Stimulated activated CD8-positive, alpha-beta memory T cell treated with anti-CD3 and anti-CD28 coated beads, Interleukin-12 subunit alpha, Interleukin-12 subunit beta, amount 100 ng/mL, for 24 hours (primary cell): ENCODE measurements around the gene NKPD1.
A peak's percentile ranks its signal among the peaks of the same experiment; 100 is the strongest.

Source experiments
- DNase-seq: peaks from one replicate; pipeline ENCODE4 v3.0.0-alpha.2; 2020; ENCODE audit errors: extremely low read depth

The NKPD1 gene, protein sequence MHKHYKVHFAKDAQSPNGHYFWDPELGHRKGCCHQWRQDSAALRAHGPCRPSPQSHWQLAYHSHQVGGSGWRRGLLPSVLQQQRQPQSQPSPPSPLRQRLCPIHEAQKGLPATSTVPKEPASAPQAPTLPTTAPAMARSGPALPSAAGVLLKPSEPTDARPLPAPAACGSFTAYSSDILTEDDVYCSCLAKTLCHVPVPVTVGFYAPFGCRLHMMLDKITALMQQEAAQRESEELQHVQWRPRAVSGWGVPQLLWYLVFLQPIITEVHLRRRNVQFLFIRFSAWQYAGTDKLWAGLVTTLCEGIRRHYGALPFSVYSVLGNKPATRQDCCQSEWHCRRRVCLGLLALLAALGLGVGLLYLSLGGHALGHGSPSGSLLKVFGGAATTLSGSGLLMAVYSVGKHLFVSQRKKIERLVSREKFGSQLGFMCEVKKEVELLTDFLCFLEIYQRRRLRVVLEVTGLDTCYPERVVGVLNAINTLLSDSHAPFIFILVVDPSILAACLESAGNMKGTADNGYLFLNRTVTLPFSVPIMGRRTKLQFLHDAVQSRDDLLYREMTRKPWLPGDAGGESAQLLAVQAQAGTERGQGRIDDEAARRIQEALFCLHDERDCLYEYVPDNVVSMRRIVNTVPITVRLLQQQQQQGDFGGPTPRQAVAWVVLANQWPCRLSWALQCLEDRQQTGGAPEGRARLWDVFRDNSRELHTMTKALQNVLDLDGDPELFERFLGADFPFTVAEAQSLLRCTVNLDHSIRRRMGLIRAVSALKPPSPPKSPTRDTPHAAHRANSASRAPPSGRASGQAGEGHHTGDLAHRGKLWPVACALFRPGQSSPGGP

DNA sequence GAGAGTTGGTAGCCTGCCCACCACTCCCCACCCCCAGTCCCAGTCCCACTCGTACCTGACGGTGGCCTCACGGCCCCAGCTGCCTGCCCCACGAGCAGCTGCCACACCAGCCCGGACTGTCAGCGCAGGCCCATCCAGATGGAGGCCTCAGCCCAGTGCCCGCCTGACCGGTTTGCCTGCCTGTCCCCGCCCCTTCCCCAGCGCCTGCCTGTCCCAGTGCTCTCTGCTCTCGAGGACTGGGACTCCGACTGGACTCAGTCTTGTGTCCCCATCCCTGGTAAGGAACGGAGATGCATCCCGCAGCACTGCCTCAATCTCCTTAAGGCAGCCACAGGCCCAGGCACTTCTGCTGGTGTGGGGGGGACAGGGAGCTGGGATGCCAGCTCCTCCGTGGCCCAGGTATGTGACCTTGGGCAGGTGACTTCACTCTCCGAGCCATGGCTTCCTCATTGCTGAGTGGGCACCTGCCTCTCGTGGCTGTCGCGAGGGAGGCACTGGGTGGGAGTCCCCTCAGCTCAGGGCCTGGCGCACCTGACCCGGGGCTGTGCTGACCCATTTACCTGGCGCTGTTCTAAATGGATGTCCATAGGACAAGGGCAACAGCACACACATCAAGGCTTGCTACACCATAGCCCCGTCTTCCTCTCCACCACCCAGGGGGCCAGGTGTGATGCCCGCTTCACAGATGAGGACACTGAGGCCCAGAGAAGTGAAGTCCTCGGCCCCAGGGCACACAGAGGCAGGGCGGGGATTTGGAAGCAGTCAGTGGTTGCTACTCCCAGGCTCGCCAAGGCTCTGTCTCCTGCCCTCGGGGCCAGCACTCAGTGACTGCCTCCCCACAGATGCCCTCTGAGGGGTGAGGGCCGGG lies at the start of gene NKPD1:
TSS of gene NKPD1 (minus strand) at position 113 of the 868 bp plus-strand sequence. CDS start 832 bp downstream, outside the sequence.
- DNase-seq = no peak

DNA sequence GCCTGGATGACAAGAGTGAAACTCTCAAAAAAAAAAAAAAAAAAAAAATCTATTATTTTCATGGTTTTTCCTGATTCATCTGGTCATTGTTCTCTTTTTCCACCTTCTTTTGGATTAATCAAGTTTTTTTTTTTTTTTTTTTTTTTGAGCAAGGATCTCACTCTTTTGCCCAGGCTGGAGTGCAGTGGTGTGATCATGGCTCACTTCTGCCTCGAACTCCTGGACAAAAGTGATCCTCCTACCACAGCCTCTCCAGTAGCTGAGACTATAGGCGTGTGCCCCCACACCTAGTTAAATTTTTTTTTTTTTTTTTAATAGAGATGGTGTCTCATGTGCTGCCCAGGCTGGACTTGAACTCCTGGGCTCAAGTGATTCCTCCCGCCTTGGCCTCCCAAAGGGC lies 45.5 kb upstream of the NKPD1 start:
- no peak for DNase-seq

DNA sequence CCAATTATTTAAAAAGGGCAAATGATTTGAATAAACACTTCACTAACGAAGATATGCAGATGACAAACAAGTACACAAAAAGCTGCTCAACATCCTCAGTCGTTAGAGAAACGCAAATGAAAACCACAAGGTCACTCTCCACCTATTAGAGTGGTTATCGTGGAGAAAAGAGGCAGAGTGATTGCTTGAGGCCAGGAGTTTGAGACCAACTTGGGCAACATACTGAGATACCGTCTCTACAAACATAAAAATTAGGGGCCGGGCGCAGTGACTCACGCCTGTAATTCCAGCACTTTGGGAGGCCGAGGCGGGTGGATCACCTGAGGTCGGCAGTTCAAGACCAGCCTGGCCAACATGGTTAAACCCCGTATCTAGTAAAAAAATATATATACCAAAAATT lies 45.0 kb upstream of the NKPD1 start:
- DNase-seq = no peak

DNA sequence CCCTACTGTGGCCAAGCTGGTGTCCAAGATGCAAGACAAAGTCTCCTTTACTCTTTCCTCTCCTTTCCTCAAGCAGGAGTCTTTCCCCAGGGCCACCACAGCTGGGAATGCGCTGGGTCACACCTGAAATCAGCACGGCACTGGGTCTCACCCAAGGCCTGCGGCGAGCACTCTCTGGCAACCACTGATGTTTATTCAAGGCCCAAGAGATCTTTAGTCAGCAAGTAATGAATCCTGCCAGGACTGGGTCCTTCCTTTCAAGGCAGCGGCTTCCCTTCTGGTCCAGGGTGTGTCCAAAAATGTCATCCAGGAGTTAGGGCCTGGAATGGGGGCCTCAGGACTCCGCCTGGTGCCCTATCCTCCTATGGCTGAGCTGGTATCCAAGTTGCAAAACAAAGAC lies 41.9 kb upstream of the NKPD1 start:
- DNase-seq = no peak

DNA sequence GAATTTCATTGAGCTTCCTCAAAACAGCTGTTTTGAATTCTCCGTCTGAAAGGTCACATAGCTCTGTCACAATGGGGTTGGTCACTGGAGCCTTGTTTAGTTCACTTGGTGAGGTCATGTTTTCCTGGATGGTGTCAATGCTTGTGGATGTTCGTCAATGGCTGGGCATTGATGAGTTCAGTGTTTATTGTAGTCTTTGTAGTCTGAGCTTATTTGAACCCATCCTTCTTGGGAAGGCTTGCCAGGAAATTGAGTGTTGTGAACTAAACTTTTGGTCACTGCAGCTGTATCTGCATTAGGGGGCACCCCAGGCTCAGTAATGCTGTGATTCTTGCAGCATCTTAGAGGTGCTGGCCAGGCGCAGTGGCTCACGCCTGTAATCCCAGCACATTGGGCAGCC lies 39.8 kb upstream of the NKPD1 start:
- DNase-seq = no peak

DNA sequence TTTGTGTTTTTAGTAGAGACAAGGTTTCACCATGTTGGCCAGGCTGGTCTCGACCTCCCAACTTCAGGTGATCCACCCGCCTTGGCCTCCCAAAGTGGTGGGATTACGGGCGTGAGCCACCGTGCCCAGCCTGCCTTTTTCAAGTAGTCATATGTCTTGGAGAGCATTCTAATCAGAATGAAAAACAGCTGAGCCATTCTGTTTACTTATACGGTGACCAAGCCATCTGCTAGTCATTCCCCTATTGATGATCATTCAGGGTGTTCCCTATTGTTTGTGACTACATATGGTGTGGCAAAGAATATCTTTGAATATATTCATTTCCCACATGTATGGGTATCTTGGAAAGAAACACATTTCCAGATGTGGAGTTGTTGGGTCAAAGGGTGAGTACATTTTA lies 35.0 kb upstream of the NKPD1 start:
- no peak for DNase-seq

DNA sequence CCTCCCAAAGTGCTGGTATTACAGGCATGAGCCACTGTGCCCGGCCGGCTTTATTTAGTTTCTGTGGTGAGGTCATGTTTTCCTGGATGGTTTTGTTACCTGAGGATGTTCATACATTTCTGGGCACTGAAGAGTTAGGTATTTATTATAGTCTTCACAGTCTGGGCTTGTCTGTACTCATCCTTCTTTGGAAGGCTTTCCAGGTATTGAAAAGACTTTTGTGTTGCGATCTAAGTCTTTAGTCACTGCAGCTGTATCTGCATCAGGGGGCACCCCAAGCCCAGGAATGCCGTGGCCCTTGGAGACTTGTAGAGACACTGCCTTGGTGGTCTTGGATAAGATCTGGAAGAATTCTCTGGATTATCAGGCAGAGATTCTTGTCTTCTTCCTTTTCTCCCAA lies 30.6 kb upstream of the NKPD1 start:
- no peak for DNase-seq

DNA sequence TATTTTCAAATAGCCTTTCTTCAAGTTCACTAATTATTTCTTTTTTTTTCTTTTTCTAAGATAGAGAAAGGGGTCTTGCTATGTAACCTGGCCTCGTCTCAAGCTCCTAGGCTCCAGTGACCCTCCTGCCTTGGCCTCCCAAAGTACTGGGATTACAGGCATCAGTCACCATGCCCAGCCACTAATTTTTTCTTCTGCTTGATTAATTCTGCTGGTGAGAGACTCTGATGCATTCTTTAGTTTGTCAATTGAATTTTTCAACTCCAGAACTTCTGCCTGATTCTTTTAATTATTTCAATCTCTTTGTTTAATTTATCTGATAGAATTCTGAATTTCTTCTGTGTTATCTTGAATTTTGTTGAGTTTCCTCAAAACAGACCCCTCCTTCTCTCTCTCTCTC lies 29.2 kb upstream of the NKPD1 start:
- DNase-seq = no peak

DNA sequence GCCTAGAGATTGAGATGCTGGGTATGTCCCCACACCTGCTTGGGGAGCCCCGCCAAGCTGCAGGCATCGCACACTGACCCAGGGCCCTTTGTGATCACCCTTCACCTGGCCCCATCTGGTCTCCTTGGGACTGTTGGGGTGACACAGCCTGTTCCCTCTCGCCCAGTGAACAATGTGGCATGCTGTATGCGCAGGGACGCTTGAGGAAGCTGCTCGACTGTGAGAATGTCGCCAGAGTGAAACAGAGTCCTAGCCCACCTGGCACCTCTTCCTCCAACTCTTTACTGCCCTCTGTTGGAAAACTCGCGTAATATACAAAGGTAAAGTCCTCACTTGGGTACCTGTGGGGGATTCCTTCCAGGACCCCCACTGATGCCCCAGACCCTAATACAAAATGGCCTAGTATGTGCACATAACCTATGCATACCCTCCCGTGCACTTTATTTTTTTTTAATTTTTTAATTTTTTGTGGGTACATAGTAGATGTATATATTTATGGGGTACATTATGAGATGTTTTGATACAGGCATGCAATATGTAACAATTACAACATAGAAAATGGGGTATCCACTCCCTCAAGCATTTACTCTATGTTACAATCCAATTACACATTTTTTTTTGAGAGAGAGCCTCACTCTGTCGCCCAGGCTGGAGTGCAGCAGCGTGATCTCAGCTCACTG lies 26.8 kb upstream of the NKPD1 start:
- DNase-seq = no peak

DNA sequence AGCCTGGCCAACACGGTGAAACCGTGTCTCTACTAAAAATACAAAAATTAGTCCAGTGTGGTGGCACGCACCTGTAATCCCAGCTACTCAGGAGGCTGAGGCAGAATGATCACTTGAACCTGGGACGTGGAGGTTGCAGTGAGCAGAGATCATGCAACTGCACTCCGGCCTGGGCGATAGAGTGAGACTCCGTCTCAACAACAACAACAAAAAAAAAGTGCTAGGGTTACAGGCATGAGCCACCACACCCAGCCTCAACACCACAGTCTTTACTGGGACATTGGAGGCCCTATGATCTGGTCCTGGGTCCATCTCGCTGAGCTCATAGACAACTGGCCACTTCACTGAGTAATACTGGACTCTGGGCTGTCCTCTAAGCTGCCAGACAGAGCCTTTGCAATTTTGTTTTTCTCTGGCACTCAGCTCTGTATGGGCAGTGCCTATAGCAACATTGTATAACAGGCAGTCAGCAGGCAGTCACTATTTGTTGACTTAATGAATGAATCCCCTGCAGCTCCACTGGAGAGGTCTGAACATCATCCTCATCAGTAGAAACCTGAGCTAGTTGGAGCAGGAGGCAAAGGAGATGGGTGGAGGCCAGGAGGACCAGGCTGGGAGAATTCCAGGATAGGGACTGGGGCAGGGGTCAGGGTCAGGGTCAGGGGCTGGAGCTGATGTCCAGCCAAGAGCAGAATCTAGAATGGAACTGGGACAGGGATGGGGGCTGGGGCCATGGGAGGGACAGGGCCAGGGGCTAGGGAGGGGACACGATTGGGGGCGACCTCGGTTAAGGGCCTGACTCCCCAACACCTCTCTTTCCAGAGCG lies 25.9 kb upstream of the NKPD1 start:
- DNase-seq = no peak

DNA sequence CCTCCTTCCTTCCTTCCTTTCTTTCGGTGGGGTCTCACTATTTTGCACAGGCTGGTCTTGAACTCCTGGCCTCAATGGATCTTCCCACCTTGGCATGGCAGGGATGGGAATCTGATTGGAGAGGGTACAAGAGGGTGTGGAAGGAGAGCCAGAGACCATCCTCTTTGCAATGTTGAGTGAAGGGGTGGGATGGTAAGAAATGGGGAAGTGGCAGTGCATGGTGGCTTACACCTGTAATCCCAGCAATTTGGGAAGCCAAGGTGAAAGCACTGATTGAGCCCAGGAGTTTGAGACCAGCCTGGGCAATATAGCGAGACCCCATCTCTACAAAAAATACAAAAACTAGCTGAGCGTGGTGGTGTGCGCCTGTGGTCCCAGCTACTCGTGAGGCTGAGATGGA lies 23.3 kb upstream of the NKPD1 start:
- no peak for DNase-seq

DNA sequence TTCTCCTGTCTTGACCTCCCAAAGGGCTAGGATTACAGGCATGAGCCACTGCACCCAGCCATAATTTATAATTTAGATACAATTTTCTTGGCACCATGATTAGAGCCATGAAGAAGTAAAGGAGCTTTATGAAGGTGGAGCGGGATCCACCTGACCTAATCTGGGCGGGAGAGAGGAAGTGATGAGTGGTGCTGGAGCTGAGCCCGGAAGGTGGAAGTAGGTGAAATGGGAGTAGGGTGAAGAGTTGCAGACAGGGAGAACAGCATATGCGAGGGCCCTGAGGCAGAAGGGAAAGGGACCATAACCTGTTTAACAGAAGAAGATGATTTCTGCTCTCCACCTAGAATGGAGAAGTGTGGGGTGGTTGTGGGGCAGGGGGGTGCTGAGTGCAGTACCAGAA lies 22.0 kb upstream of the NKPD1 start:
- no peak for DNase-seq

DNA sequence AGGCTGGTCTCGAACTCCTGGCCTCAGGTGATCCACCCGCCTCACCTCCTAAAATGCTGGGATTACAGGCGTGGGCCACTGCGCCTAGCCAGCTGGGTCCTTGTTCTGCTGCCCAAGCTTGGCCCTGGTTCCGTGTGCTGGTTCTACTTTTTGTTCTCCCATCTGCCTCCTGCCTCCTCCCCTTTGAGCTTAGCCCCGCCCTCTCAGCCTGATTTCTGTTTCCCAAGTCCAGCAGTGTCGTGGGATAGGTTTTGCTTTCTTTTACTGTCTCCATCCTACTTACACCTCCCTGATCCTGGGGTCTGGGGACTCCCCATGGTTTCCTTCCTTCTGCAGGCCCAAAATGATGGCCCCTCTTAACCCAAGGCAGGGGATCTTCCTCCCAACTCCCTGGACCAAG lies 20.2 kb upstream of the NKPD1 start:
- no peak for DNase-seq

DNA sequence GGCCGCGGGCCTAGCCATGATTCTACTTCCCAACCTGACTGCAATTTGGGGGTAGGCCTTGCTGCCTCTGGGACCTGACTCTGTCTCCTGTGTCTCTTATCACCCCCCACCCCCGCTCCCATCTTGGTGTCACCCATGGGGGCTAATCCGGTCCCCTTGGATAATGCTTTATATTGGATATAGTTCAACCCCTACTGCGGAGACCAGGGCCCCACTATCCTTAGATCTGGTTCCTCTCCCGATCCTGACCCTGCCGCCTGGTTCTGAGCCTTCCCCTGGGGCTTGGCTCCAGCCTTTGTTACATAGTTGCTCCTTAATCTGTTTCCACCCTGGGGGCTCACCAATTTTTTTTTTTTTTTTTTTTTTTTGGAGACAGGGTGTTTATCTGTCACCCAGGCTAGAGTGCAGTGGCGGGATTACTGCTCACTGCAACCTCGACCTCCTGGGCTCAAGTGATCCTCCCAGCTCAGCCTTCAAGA lies 19.1 kb upstream of the NKPD1 start:
- DNase-seq = no peak

DNA sequence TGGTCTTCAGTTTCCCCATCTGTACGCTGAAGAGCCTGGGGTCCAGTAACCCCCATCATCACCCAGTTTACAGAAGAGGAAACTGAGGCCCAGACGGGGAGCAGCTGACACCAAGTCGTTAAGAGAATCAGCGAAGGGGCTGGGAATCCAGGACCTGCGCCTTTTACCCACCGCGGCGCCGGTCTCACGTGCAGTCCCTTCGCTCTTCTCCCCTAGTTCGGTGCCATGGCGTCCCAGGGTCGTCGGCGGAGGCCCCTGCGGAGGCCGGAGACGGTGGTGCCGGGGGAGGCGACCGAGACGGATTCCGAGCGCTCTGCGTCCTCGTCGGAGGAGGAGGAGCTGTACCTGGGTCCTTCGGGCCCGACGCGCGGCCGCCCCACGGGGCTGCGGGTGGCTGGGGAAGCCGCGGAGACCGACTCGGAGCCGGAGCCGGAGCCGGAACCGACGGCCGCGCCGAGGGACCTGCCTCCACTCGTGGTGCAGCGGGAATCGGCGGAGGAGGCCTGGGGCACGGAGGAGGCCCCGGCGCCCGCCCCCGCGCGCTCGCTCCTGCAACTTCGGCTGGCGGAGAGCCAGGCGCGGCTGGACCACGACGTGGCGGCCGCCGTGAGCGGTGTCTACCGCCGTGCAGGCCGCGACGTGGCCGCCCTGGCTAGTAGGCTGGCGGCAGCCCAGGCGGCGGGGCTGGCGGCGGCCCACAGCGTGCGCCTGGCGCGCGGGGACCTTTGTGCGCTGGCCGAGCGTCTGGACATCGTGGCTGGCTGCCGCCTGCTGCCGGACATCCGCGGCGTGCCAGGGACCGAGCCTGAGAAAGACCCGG lies 18.5 kb upstream of the NKPD1 start:
- DNase-seq = no peak

DNA sequence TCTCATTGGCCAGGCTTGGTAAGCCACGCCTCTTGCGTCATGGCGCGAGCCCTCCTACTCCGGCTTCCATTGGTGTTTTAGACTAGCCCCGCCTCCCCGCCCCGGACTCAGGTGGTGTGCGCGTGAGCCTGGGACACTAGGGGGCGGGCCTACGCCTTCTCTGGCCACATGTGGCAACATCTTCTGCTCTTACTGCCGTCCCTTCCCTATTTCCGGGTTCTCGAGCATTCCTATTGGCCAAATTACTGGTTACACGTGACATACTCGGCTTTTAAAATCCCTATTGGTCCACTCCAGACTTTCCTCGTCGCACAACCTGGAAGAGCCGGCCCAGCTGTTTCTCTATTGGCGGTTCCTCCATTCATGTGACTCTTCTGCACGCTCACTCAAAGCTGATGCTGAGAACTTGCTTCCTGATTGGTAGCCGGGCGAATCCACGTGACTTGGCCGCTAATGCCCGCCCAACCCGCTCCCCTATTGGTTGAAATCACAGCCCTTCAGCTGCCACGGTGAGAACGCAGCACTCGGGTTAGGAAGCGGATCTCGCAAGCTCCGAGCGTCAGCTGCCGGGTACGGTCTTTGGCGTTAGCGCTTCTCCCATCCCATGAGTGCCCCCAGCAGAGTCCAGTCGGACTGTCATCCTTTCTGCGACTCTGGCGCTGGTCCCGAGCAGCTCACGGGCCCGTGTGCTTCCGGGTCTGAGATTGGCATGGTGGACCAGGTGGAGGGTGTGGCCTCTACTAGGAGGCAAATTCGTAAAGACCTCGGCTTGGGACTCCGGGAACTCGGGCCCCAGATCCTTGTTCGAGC lies 17.7 kb upstream of the NKPD1 start, which contains the start of gene BLOC1S3:
TSS of gene BLOC1S3 (plus strand) at position 523 of the 810 bp plus-strand sequence. CDS start 513 bp downstream, outside the sequence.
- peak; percentile 100 for DNase-seq

DNA sequence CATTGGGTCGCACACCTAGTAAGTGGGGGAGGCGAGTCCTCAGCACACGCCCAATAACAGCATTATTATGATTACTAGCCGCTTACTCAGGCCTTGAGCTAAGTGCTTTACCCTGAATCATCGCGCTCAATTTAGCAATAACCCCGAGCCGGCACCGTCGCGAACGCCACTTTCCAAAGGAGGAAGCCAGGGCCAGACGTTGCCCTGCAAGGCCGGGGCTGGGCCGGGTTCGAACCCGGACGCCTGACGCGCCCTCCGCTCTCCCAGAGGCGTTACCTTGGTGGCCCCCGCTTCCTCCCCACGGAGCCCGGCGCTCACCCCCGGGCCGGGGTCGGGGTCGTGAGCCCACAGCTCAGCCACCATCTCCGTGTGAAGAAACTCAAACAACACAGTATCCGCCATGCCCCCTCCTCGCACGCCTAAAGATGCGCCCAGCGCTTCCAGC lies 17.1 kb upstream of the NKPD1 start, which contains the start of gene TRAPPC6A:
TSS of gene TRAPPC6A (minus strand) at position 421 of the 445 bp plus-strand sequence. CDS start at position 402, 19 bp downstream.
- no peak for DNase-seq
